GM19351 (cell line): ENCODE results near the gene CSNK2A1.
"Not testable (repeated sequence)": the region's sequence is repeated elsewhere in the genome, so short reads cannot be mapped to it uniquely, and the experiment has no call there.

ENCODE experiments used
- ATAC-seq: cut with Tn5 transposase; IDR thresholded peaks from one replicate; pipeline ENCODE4 v1.9.1; 2021; ENCODE audit warnings: mild to moderate bottlenecking, moderate library complexity; ENCODE audit not compliant: unreplicated experiment

CSNK2A1 gene

DNA sequence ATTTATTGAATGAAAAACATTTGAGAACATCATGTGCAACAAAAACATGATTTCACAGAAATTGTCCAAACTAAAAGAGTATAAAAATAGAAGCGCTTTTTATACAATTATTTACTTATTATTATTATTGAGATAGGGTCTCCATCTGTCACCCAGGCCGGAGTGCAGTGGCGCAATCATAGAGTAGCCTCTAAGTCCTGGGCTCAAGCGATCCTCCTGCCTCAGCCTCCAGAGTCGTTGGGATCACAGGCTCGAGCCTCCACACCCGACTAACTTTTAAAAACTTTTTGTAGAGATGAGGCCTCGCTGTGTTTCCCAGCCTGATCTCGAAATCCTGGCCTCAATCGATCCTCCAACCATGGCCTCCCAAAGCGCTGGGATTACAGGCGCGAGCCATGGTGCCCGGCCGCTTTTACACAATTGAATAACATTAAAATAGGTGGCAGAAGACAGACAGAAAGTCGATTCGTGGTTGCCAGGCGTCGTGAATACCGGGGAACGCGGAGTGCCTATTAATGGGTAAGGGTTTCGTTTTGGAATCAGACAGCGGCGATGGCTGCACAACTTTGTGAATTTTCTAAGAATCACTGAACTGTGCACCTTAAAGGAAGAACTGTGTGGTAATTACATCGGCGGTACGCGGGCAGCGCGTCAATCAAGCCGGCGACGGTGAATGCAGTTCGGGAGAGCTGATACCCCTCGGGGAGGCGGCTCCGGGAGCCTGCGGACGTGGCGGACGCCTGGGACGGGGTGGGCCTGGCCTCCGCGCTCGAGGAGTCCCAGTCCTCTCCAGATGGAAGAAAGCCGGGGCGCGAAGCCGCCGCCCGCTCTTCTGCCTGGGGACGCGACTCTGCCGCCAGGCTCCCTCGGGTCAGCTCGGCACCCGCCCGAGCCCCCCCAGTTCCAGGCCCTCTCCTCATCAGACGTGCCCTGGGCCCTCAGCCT is 82.1 kb downstream of the CSNK2A1 start:
- ATAC-seq = peak; percentile 45

DNA sequence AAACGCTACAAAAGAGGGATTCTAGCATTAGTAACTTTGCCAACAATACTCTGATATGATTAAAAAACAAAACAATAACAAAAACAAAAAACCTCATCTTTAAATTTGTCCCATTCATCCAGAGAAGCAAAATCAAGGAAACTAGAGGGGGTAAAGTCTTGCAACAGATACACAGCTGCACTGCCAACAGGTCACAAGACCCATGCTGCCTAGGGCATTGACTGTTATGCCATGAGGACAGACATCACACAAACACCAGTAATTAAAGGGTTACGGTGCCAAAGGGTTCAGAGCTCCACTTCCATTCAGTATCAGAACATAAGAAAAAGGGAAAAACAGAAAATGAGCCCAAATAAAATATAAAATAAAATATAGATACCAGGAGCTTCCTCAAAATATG is 82.9 kb downstream of the CSNK2A1 start:
- ATAC-seq = no peak

DNA sequence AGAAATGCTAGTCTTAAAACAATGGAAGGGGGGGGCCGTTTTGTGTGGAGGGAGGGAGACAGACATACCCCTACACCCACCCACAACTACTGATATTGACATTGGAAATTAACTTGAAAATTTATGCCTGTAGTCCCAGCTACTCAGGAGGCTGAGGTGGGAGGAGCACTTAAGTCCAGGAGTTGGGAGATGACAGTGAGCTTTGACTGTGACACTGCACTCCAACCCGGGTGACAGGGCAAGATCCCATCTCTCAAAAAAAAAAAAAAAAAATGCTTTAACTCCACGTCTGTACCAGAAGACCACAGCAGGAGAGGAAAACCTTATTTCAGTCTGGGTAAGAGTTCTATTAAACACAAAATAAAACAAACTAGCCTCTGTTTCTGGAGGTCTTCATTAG is 83.4 kb downstream of the CSNK2A1 start:
- no peak for ATAC-seq

DNA sequence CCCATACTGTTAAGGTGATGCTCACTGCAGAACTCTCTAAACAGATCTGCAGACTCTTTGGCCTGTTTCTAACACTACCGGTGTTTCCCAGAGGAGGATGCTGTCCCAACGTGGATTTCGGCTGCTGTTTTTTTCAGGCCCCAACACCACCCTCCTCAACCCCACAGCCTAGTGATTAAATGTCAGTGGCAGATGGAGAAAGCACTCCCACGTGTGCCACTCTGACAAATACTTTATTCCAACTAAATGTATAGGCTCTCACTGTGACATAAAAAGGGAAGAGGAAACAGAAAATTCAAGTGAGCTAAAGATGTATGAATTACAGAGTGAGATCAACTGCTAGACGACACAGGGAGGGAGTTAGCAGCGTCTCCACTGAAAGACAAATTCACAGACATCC is 84.8 kb downstream of the CSNK2A1 start:
- no peak for ATAC-seq

DNA sequence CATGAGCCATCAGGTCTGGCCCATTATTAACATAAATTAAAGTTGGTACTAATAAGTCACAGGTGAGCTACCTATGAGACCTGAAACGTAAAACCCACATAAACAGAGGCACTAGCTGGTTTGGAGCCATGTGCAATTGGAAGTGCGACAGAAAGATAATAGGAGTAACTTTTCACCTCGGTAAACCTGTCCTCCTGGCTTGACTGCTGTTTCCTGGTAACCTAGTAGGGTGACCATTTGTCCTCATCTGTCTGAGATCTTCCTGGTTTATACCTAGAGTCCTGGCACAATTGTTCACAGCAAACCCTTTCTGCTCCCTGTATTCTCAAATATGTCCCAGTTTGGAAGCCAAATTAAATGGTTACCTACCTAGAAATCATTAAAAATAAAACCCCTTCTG is 88.6 kb downstream of the CSNK2A1 start:
- no peak for ATAC-seq

DNA sequence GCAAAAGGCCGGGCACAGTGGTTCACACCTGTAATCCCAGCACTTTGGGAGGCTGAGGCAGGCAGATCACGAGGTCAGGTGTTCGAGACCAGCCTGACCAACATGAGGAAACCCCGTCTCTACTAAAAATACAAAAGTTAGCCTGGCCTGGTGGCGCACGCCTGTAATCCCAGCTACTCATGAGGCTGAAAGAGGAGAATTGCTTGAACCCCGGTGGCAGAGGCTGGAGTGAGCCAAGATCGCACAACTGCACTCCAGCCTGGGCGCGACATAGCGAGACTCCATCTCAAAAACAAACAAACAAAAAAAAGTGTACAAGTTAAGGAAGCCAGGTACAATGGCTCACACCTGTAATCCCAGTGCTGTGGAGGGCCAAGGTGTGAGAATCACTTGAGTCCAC is 91.6 kb downstream of the CSNK2A1 start:
- ATAC-seq = not testable (repeated sequence)

DNA sequence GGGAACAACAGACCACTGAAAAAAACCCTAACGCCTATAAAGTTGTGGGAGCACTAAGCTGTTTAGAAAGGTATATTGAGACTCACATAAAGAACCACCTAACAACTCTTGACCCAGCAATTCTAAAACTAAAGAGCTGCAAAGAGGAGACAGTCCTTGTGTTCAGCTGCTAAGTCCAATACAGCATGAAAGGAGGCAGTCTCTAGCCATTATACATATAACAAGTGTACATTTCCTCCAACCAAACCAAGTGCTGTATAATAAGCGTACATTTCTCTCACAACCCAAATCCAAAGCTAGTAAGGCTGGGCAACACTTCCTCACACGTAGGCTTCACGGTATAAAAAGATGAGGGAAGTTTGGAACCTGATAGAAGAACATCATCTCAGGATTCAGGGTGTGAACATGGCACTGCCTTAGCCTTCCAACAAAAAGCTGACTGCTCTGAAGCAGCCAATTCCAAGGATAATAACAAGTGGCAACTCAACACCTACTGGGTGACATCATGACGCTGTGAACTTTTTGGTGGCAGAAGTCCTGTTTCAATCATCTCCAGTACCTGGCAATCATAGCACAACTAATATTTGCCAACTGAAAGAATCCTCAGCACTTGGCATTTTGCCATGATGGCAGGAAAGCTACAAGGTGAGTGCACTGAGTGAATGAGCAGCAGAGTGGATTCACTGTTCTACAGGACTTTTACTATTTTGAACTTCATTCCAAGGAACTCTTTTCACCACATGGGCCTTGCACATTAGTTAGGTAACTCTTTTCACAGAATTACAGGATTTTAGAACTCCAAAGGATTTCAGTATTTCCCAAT is 97.9 kb downstream of the CSNK2A1 start:
- no peak for ATAC-seq

DNA sequence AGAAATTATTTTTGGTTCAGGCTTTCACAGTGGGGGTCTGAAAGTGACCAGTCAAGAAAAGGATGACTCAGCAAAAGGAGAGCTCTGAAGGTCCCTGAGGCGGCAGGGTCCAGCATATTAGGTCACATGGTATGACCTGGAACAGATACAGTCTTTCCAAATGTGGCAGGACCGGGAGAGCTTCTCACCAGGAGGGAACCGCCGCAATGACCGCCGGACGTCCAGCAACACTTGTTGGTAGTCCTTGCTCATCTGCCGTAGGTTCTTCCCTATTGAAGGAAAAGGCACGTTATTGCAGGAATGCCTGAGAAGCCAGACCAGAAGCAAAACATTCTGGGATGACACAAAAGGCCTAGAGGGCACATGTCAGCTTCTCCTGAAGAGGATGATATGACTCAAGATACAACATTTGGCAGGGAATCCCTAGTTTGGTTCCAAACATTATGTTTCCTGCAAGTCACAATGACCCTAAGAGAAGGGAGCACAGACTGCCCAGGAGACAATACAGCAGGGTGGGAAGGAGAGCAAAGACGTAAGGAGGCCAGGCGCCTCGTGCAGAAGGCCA is 98.6 kb downstream of the CSNK2A1 start:
- ATAC-seq = no peak

DNA sequence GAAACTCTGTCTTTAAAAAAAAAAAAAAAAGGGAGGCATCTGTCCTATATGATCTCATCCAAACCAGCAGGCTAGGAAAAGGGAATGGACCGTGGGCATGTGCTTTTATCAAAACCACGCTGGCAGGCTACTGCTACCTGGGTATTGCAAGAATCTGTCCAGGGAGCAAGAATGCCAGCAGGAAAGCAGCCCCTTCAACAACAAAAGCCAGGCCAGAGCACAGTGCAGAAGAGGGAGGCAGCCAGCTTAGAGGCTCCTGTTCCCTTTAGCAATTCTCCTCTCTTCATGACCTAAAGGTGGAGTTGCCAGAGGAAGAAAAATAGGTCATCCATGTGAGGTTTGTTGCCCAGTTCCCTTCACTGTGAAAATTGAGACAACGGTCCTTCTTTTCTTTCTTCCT is 99.5 kb downstream of the CSNK2A1 start:
- ATAC-seq = no peak

DNA sequence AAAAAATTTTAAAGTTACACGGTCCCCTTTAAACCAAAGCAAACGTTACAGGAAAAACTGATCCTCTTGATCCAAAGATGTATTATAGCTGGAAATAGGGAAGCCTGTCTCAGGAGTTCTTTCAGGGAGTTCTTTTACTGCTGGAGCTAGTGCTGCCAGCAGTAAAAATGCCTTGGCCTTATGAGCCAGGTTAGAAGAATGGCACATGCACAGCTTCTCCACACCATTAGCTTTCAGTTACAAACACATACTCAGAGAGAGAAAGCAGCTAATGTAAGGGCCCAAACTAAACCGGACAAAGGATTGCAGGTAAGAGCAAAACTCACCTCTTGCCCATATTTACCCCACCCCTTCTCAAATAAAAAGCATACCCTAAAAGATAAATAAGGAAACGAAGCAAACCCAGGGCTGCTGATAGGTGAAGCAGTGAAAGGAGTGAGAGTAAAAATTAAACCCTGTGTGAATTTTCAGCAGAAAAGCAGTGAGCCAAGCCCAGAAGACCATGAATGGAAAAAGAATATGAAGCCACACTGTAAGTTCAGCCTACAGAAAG is 100.3 kb downstream of the CSNK2A1 start:
- no peak for ATAC-seq

DNA sequence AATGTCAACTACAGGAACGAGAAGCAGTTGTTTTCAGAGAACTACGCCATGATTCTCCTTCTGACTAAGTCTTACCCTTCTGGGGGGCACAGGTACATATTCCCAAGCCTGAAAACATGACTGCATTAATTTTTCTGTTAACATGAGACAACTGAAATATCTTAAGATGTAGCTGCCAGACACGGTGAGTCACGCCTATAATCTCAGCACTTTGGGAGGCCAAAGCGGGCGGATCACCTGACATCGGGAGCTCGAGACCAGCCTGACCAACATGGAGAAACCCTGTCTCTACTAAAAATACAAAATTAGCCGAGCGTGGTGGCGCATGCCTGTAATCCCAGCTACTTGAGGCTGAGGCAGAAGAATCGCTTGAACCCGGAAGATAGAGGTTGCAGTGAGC is 103.0 kb downstream of the CSNK2A1 start:
- no peak for ATAC-seq

DNA sequence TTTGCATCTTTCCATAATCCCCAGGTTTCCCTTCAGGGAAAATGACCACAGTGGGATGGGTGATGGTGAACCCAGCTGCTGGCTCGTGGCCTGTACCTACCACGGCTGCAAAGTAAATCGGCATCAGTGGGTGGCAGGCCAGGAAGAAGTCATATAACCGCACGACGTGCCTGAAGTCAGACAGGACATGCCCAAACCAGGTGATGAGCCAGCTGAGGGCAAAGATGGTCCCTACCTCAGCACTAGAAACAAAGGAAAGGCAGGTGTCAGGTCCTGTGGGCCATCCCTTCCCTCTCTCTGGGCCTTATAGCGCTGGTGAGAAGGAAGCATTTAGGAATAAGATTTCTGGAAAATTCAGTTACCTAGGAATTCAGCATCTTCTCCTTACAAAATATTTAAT is 103.4 kb downstream of the CSNK2A1 start:
- no peak for ATAC-seq

DNA sequence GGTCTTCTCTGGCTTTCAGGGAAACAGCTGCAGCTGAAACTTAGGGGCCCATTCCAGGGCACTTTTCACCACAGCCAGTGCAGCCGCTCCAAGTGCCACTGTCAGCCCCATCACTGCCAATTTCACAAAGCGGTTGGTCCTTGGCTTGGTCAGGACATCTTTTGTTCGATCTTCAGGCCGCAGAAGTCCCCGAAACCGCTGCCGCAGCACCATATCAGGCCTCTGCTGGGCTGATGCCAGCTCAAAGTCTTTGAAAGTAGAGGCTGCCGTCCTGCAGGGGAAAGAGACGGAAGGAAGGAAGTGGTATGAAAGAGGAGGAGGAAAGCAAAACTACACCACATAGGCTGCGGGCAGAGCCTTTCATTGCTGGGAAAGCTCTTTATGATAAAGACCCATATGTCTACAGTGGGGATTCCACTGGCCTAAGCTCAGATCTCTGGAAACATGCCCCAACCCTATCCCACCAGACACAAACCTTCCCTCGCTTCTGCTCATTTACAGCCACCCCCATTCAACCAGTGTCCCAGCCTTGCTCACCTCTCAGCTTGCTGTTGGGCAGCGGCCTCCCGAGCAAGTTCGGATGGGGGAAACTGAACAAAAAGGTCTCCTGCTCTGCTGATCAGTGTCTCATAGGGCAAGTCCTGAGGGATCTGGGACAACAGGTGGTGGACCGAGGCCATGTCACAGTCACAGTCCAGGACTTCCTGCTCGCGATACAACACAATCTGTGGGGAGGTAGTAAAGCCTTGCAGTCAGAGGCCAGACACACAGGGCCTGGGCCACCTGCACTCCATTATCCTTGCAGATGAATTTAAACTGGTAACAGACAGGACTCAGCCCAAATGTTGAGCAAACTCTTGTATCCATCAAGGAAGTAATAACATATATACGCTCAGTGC is 104.8 kb downstream of the CSNK2A1 start:
- no peak for ATAC-seq

DNA sequence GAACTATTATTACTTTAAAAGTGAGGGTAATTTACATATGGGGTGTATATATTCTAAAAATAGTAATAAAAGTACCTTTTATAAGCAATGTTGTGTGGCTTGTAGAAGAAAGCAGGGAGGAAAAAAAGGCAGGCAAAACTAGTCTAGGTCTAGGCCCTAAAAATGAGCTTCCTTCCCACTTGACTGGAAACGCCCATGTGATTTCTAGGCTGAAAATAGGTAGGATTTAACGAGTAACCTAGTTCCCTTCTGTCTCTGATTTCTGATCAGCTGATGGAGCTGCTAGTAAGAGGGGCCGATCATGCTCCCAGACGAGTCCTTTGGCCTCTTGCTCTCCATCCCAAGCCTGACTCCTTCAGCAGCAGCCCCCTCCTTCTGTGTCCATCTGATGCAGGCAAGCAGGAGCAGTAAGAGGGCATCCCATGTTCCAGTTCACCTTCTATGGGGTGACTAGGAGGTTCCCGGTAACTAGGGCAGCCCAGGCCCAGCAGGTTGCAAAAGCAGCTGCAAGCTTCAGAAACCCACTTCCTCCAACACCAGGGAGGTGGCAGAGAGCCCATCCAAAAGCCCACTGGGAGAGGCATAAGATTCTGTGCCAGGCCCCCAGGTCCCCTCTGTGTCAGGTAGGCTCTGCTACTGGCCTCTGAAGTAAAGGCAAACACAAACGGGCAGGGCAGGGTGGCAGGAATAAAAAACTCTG is 105.7 kb downstream of the CSNK2A1 start:
- no peak for ATAC-seq

DNA sequence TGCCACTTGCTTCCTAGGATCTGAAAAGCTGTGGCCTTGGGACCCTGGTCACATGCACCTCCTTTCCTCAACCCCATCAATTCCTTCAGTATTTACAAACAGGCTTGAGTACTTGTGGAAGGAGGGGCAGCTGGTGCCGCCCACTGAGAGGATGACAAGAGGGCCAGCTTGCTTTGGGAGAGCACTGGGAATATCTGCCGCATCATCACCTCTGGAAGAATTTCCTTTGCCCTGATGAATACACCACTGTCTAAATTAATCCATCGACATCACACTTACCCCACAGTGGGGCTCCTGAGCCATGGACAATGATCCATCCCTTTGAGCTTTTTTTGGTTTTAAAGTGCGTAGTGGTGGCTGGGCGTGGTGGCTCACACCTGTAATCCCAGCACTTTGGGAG is 107.1 kb downstream of the CSNK2A1 start:
- ATAC-seq = no peak

DNA sequence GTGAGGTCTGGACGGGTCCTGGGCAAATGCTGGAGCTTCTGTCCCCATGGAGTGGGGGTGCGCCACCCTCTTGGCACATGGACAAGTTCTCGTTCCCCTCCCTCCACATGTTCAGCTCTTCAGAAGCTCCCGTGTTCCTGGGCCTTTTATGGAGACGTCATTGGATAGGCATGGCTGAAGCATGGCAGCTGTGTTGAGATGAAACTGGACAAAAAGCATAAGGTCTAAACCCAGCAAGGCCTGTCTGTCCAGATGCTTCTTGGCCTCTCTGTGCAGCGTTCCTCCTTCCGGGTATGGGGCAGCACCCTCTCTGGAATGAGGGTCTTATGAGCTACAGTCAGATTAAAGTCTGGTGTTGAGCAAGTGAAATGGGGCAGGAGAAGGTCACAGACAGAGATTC is 108.0 kb downstream of the CSNK2A1 start:
- ATAC-seq = no peak

DNA sequence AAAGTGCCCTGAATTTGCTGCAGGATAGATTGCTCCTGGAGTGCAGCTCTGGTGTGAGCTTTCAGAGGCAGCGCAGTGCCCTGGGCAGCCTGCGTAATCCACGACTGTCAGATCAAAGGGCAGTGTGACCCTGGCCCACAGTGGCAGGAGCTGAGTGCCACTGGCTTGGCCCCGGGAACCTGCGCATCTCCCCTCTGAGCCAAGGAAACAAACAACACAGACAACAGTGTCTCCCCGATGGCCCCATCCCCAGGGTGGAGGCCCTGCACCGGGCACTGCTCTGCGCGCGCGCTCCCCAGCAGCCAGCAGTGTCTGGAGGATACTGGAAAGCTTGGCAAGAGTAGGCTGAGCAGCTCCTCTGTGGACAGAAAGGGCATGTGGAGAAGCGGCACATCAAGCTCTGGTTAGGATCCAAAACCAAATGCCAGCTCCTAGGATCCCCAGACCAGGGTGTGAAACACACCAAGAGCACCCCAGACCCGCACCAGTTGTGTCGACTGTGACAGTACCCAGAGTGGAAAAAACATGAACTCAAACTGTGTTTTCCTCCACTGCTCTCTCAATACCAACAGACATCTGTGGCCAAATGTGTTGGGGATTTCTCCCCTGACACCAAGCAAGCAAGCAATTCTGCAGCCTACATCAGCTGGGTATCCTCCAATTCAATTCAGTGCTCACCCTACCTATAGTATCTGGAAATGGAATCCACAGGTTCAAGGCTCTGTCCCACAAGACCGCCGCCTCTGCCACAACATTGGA is 108.8 kb downstream of the CSNK2A1 start:
- no peak for ATAC-seq

DNA sequence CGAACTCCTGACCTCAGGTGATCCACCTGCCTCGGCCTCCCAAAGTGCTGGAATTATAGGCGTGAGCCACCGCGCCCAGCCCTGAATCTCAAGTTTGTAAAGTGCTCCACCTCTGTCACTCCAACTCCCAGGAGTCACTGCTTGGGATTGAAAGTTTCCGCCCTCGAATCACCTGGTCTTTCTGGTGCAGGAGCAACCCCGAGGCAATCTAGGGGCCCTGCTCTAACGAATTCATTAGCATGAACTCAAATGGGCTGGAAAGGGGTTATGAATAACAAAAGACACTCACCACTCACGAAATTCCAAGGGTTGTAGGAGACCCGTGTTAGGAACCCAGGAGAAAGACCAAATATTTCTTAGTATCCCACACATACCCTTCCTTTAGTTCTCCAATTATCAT is 109.4 kb downstream of the CSNK2A1 start:
- no peak for ATAC-seq
